Measurements from ENCODE around the gene CCDC150. TPM values are rescaled to one million over a fixed set of nuclear protein-coding genes. Genes with fewer than 3 reads are reported as not detected.
"Not testable (repeated sequence)": the region's sequence is repeated elsewhere in the genome, so short reads cannot be mapped to it uniquely, and the experiment has no call there.

CCDC150 gene
- total RNA-seq, 1 donor from 2014 or later = 0.66 TPM

DNA sequence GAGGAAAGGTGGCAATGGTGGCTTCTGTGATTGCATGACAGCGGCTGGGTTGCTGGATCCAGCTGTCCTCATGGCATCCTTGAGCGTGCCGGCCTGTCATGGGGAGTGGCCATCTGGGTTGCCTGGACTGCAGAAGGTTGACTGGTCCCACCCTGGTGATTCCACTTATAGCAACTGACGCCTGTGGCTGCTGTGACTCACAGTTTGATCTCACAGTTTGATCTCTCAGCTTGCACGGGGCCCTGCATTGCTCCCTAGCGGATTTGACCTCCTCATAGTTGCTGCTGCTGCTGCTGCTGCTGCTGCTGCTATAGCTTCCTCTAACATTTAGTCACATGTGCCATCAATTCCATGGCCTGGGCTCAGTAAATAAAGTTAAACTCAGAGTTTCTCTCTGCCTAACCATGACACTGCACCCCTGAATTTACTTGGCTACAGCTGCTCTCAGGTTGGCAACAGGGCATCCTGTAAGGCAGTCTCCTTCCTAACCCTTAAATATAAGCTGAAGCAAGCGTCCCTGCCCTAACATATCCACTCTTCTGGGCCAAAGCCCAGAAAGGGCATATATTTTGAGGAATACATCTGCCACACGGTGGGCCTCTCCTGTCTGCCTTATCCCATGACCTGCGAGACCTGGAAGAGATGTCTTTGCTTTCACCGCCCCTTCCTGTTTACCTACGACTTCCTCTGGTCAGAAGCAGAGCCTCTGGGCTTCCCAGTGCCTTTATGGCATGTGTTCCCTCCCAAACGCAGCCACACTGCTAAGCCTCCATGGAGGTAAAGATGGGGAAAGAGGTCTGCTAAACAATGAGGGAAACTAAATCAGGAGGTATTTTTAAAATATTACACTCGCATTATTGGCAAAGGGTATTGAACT lies 37.8 kb upstream of the CCDC150 start:
- Histone ChIP-seq H3K27ac (replicated peaks) (peak overlapping the region; percentile 80), H3K4me1 (peaks cover 12% of the 10 kb centered on the region), H3K4me3 (no peak overlapping the region), H3K9me3 (replicated peaks) (no peaks in the 10 kb centered on the region), H3K36me3 (no peaks in the 10 kb centered on the region), H3K27me3 (ENCODE audit: low read depth) (no peaks in the 10 kb centered on the region)
- TF ChIP-seq CTCF (IDR thresholded peaks at IDR 0.05; ENCODE audit: borderline replicate concordance) = no peak
- intact Hi-C loops (cut with micrococcal nuclease) = no loop called here
- peak; percentile 55 for DNase-seq

GRCh38 chr2:196604196-196604595 lies 35.3 kb upstream of the CCDC150 start:
- intact Hi-C loops (cut with micrococcal nuclease) = no loop called here
- no peak for DNase-seq
- Histone ChIP-seq H3K36me3 (no peaks in the 10 kb centered on the region), H3K4me1 (peaks cover 17% of the 10 kb centered on the region), H3K9me3 (replicated peaks) (no peaks in the 10 kb centered on the region), H3K27ac (replicated peaks) (no peak overlapping the region), H3K4me3 (no peak overlapping the region), H3K27me3 (ENCODE audit: low read depth) (no peaks in the 10 kb centered on the region)
- TF ChIP-seq CTCF (IDR thresholded peaks at IDR 0.05; ENCODE audit: borderline replicate concordance) = no peak

DNA sequence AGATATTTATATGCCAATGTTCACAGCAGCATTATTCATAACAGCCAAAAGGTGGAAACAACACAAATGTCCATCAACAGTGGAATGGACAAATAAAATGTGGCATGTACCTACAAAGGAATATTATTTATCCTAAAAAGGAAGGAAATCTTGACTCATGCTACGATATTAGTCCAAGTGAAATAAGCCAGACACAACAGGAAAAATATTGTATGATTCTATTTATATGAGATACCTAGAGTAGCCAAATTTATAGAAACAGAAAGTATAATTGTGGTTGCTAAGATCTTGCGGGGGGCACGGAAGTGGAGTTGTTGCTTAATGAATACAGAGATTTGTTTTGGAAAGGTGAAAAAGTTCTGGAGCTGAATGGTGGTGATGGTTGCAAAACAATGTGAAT lies 33.0 kb upstream of the CCDC150 start:
- no peak for TF ChIP-seq CTCF (IDR thresholded peaks at IDR 0.05; ENCODE audit: borderline replicate concordance)
- Histone ChIP-seq H3K4me3 (no peak overlapping the region), H3K36me3 (no peaks in the 10 kb centered on the region), H3K9me3 (replicated peaks) (no peaks in the 10 kb centered on the region), H3K27ac (replicated peaks) (no peak overlapping the region), H3K27me3 (ENCODE audit: low read depth) (no peaks in the 10 kb centered on the region), H3K4me1 (peaks cover 11% of the 10 kb centered on the region)
- no peak for DNase-seq
- intact Hi-C loops (cut with micrococcal nuclease) = no loop called here

GRCh38 chr2:196607073-196607472 lies 32.4 kb upstream of the CCDC150 start:
- H3K9me3 ChIP-seq (replicated peaks) = no peaks in the 10 kb centered on the region
- TF ChIP-seq CTCF (IDR thresholded peaks at IDR 0.05; ENCODE audit: borderline replicate concordance) = no peak
- no peak overlapping the region for H3K27ac ChIP-seq (replicated peaks)
- no peaks in the 10 kb centered on the region for H3K27me3 ChIP-seq (ENCODE audit: low read depth)
- no peak overlapping the region for H3K4me3 ChIP-seq
- H3K36me3 ChIP-seq = no peaks in the 10 kb centered on the region
- peaks cover 5% of the 10 kb centered on the region for H3K4me1 ChIP-seq
- intact Hi-C loops (cut with micrococcal nuclease) = no loop called here
- no peak for DNase-seq

DNA sequence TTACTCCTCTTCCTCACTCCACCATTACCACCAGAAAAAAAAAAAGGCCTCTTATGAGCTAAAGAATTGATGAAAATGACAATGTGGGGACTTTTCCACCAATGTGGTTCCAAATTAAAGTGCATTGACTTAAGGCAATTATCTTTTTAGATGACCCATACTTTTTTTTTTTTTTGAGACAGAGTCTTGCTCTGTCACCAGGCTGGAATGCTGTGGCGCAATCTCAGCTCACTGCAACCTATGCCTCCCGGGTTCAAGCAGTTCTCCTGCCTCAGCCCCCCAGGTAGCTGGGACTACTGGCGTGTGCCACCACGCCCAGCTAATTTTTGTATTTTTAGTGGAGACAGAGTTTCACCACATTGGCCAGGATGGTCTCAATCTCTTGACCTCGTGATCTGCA lies 31.6 kb upstream of the CCDC150 start:
- H3K4me3 ChIP-seq; H3K4me1 ChIP-seq; H3K36me3 ChIP-seq; intact Hi-C loops (cut with micrococcal nuclease); H3K27me3 ChIP-seq (ENCODE audit: low read depth); H3K27ac ChIP-seq (replicated peaks); DNase-seq; H3K9me3 ChIP-seq (replicated peaks): not testable (repeated sequence)

DNA sequence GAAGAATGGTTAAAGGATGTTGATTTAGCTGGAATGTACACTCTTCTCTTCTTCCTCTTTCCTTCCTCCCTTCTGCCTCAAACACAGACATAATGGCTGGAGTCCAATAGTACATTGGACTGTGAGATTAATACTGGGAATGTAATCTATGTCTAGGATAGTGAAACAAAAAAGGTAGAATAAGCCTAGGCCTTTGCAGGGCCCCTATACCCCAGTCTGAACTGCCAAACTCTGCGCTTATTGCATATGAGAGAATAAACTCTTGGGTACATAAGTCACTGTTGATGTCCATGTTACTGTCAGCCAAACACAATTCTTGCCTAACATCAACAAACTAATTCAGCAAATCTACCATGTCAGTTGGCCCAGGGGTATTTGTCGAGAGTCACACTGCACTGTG lies 29.7 kb upstream of the CCDC150 start:
- Histone ChIP-seq H3K27me3 (ENCODE audit: low read depth) (no peaks in the 10 kb centered on the region), H3K27ac (replicated peaks) (no peak overlapping the region), H3K4me3 (no peak overlapping the region), H3K4me1 (peaks cover 5% of the 10 kb centered on the region), H3K36me3 (no peaks in the 10 kb centered on the region), H3K9me3 (replicated peaks) (no peaks in the 10 kb centered on the region)
- intact Hi-C loops (cut with micrococcal nuclease) = no loop called here
- TF ChIP-seq CTCF (IDR thresholded peaks at IDR 0.05; ENCODE audit: borderline replicate concordance) = no peak
- DNase-seq = no peak

All from left ventricle myocardium inferior (tissue), 1 donor.